ENCODE data around the gene HSD17B13. TPM values are rescaled to one million over a fixed set of nuclear protein-coding genes. Genes with fewer than 3 reads are reported as not detected.

HSD17B13 gene
- total and polyA plus RNA-seq, 2 of the 4 experiments (the other 2 are of a cell fraction): not detected

GRCh38 chr4:87258677-87259076 is 64.0 kb downstream of the HSD17B13 start:
- no peak overlapping the region for H4K8ac ChIP-seq (ENCODE audit: low read depth in 2 of 2, low read length in 2 of 2)
- POLR2A ChIA-PET (ENCODE audit: unreplicated experiment): no interaction called here
- no peak for TF ChIP-seq POLR2A (IDR thresholded peaks at IDR 0.05; ENCODE audit: low read depth, low read length)
- TF ChIP-seq MAZ (IDR thresholded peaks at IDR 0.05; ENCODE audit: borderline replicate concordance, low read depth, low read length): no peak
- no peak for TF ChIP-seq CEBPB (IDR thresholded peaks at IDR 0.05; ENCODE audit: low read depth, low read length)
- no peak for TF ChIP-seq RCOR1 (IDR thresholded peaks at IDR 0.05; ENCODE audit: insufficient replicate concordance, low read length)
- no peak for TF ChIP-seq CTCF (conservative IDR thresholded peaks at IDR 0.05; ENCODE audit: low read depth, low read length)
- no peak for TF ChIP-seq BHLHE40 (IDR thresholded peaks at IDR 0.05; ENCODE audit: low read depth, low read length)
- TF ChIP-seq USF2 (IDR thresholded peaks at IDR 0.05; ENCODE audit: low read depth, low read length): no peak
- TF ChIP-seq RFX5 (IDR thresholded peaks at IDR 0.05; ENCODE audit: low read depth, low read length): no peak
- TF ChIP-seq NFE2L2 (IDR thresholded peaks at IDR 0.05; ENCODE audit: low read depth, low read length): no peak
- no peak for TF ChIP-seq SMC3 (IDR thresholded peaks at IDR 0.05; ENCODE audit: low read depth, low read length)
- TF ChIP-seq CHD1 (IDR thresholded peaks at IDR 0.05; ENCODE audit: low read depth, low read length): no peak
- no peak for TF ChIP-seq RAD21 (IDR thresholded peaks at IDR 0.05; ENCODE audit: low read length)
- no peak for TF ChIP-seq ELK1 (IDR thresholded peaks at IDR 0.05; ENCODE audit: borderline replicate concordance, low read depth, low read length)
- H3K9me1 ChIP-seq (ENCODE audit: insufficient read depth, low read length): no peaks in the 10 kb centered on the region
- intact Hi-C loops (cut with micrococcal nuclease): no loop called here
- H3K36me3 ChIP-seq (ENCODE audit: control insufficient read depth, insufficient read depth, low read length): no peaks in the 10 kb centered on the region
- in situ Hi-C loops (cut with MboI; ENCODE audit: low sequenced_read_pairs): no loop called here
- H3K4me3 ChIP-seq (ENCODE audit: insufficient read depth, low read depth, low read length): no peak overlapping the region
- H2AK5ac ChIP-seq (ENCODE audit: low read depth, low read length): no peak overlapping the region
- no peak overlapping the region for H2BK15ac ChIP-seq (ENCODE audit: low read depth, low read length)
- H3K4me1 ChIP-seq (ENCODE audit: control insufficient read depth, insufficient read depth, low read length): no peaks in the 10 kb centered on the region
- H3K79me1 ChIP-seq (ENCODE audit: low read depth in 1 of 2, low read length in 2 of 2): no peaks in the 10 kb centered on the region
- CTCF ChIA-PET: no interaction called here
- H4K5ac ChIP-seq (ENCODE audit: low read depth, low read length): no peak overlapping the region
- H2BK5ac ChIP-seq (ENCODE audit: low read depth, low read length, poor library complexity, severe bottlenecking): no peak overlapping the region
- H3K4me2 ChIP-seq (ENCODE audit: low read depth, low read length): no peak overlapping the region
- no peak for DNase-seq
- H3K27ac ChIP-seq (ENCODE audit: insufficient read depth, low read length): no peak overlapping the region
- no peak overlapping the region for H3K18ac ChIP-seq (ENCODE audit: low read depth, low read length)
- no peak for ATAC-seq (ENCODE audit: low read depth)
- no peak overlapping the region for H2BK20ac ChIP-seq (ENCODE audit: low read depth, low read length)
- H2AFZ ChIP-seq (replicated peaks; ENCODE audit: low read length, poor library complexity): no peak overlapping the region
- no CpG with 5 or more reads among the region's 2 CpGs for WGBS, 2 experiments (ENCODE audit: extremely low coverage in 2 of 2, insufficient read length in 1 of 2)
- H3K9me3 ChIP-seq (ENCODE audit: control insufficient read depth, insufficient read depth, low read length): no peaks in the 10 kb centered on the region
- H2BK120ac ChIP-seq (ENCODE audit: low read depth, low read length): no peak overlapping the region
- no TSS peak for BruUV-seq (replicated peaks)
- dilution Hi-C loops (cut with HindIII; ENCODE audit: low sequenced_read_pairs, unreplicated experiment): no loop called here
- no peak overlapping the region for H3K23ac ChIP-seq (ENCODE audit: low read depth, low read length)
- no peak overlapping the region for H2AK9ac ChIP-seq (replicated peaks; ENCODE audit: low read depth, low read length, poor library complexity)
- no peaks in the 10 kb centered on the region; the same call in 1 of the 2 replicates for H3K27me3 ChIP-seq (ENCODE audit: control insufficient read depth, insufficient read depth, low read length)
- no peak overlapping the region for H3K9ac ChIP-seq (ENCODE audit: low read depth, low read length)
- H4K20me1 ChIP-seq (ENCODE audit: insufficient read depth, low read length): no peaks in the 10 kb centered on the region
- no peak overlapping the region for H4K91ac ChIP-seq (ENCODE audit: insufficient read depth, low read depth, low read length)
- no peak overlapping the region for H3K4ac ChIP-seq (ENCODE audit: low read depth, low read length)
- H3K14ac ChIP-seq (replicated peaks; ENCODE audit: low read depth, low read length): no peak overlapping the region
- H3K56ac ChIP-seq (ENCODE audit: extremely low read depth, insufficient read depth, low read length): no peak overlapping the region

Data from IMR-90 (cell line).